Lung (tissue), 12 donors: ENCODE results near the gene MOGAT1. TPM values are rescaled to one million over a fixed set of nuclear protein-coding genes. Genes with fewer than 3 reads are reported as not detected.

Experiments used
- ATAC-seq: fragments of 200-7000 bp; cut with Tn5 transposase; one replicate; pipeline ENCODE4 v1.9.1; 2020; ENCODE audit warnings: moderate number of reproducible peaks; ENCODE audit not compliant: insufficient read depth, low FRiP score
- DNase-seq, 3 donors: peaks; one replicate each; pipeline ENCODE4 v3.0.0-alpha.2; 2013 to 2017
- H3K27ac ChIP-seq, 2 donors: one replicate each; pipeline ENCODE4 v1.5.1; 2013; ENCODE audit warnings: mild to moderate bottlenecking in 2 of 2, moderate library complexity in 2 of 2, control low read depth in 1 of 2, inconsistent platforms in 1 of 2, low read depth in 1 of 2, low read length in 1 of 2
- H3K27me3 ChIP-seq, 3 donors: one replicate each; pipeline ENCODE4 v1.5.1; 2013; ENCODE audit warnings: low read length in 2 of 3; ENCODE audit not compliant: control insufficient read depth in 3 of 3, insufficient read depth in 3 of 3
- H3K36me3 ChIP-seq, 4 donors: one replicate each; pipeline ENCODE4 v1.5.1; 2013; ENCODE audit warnings: low read length in 4 of 4, mild to moderate bottlenecking in 1 of 4, moderate library complexity in 1 of 4; ENCODE audit not compliant: control insufficient read depth in 4 of 4, insufficient read depth in 4 of 4
- H3K4me1 ChIP-seq, 5 donors: one replicate each; pipeline ENCODE4 v1.5.1; 2013; ENCODE audit warnings: low read length in 5 of 5, mild to moderate bottlenecking in 2 of 5, moderate library complexity in 1 of 5; ENCODE audit not compliant: control insufficient read depth in 5 of 5, insufficient read depth in 5 of 5
- H3K4me3 ChIP-seq: one replicate; pipeline ENCODE4 v1.5.1; 2013; ENCODE audit warnings: mild to moderate bottlenecking, control low read depth, moderate library complexity
- H3K9ac ChIP-seq, 2 donors: one replicate each; pipeline ENCODE4 v1.5.1; 2013; ENCODE audit warnings: low read length in 2 of 2, control low read depth in 1 of 2; ENCODE audit not compliant: insufficient read depth in 1 of 2
- H3K9me3 ChIP-seq, 4 donors: one replicate each; pipeline ENCODE4 v1.5.1; 2013; ENCODE audit warnings: low read length in 3 of 4, mild to moderate bottlenecking in 1 of 4, moderate library complexity in 1 of 4; ENCODE audit not compliant: control insufficient read depth in 4 of 4, insufficient read depth in 3 of 4
- CTCF ChIP-seq: IDR thresholded peaks from 2 replicates; pipeline ENCODE4 v1.5.1; 2012; ENCODE audit warnings: mild to moderate bottlenecking; ENCODE audit errors: control extremely low read depth, extremely low read depth
- WGBS, 2 donors: extraction: QIAGEN DNeasy Blood & Tissue Kit; methylation state at CpG; one replicate each; pipeline ENCODE4 v1.1.7; 2013; 5-methylcytosine and 5-hydroxymethylcytosine counted together
- polyA plus RNA-seq, 2 donors: library from polyadenylated mRNA; stranded (reverse); fragments of 200-250 nt; gene quantifications; one replicate each; pipeline ENCODE4 v1.2.1, GENCODE V29; 2013
- total RNA-seq, 2 donors: library from RNA; depleted of rRNA in 1 of 2; stranded (reverse); fragments of >200 nt in 1 of 2; gene quantifications; one replicate each; pipeline ENCODE4 v1.2.1, GENCODE V29; 2014 to 2021
- donor health status: control.
- donor health status: control.
- donor health status: Bipolar disorder and iron deficiency.
- donor health status: healthy.
- donor health status: DM: yes; HTN: yes; CAD: no.

The MOGAT1 gene
- total and polyA plus RNA-seq, 4 donors: 0.08 to 1.7 (median 0.18) TPM; not detected in 1

DNA sequence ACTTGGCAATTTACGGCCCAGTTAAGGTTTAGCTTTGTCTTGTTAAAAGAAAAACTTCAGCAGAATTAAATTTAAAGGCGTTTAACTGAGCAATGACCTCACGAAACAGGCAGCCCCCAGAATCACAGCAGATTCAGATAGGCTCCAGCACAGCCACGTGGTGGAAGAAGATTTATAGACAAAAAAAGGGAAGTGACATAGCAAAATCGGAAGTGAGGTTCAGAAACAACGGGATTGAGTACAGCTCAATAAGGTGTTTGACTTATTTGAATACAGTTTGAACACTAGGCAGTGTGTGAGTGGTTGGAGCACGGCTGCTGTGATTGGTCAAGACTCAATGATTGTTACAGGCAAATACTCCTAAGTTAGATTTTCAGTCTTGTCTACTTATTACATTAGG lies 79.8 kb downstream of the MOGAT1 start:
- ATAC-seq (no peak), DNase-seq (no peak)
- Histone ChIP-seq H3K27me3 (no peaks in the 10 kb centered on the region), H3K9ac (no peak overlapping the region), H3K36me3 (no peaks in the 10 kb centered on the region), H3K9me3 (no peaks in the 10 kb centered on the region), H3K27ac (no peak overlapping the region), H3K4me1 (peaks cover 4 to 14% (median 8%) of the 10 kb centered on the region in 5 donors), H3K4me3 (no peak overlapping the region)
- WGBS, 2 donors: 60 to 84% methylated on average over 7 of the region's 7 CpGs
- no peak for TF ChIP-seq CTCF

GRCh38 chr2:222751821-222752719 lies 80.6 kb downstream of the MOGAT1 start:
- H3K9ac ChIP-seq: no peak overlapping the region
- no peak overlapping the region for H3K4me3 ChIP-seq
- no peaks in the 10 kb centered on the region for H3K9me3 ChIP-seq
- no peaks in the 10 kb centered on the region for H3K36me3 ChIP-seq
- WGBS, 2 donors: 77 to 82% methylated on average over 13 of the region's 13 CpGs
- no peak for TF ChIP-seq CTCF
- peaks cover 0 to 11% (median 7%) of the 10 kb centered on the region in 5 donors for H3K4me1 ChIP-seq
- no peak for ATAC-seq
- no peak overlapping the region for H3K27ac ChIP-seq
- DNase-seq: no peak
- H3K27me3 ChIP-seq: no peaks in the 10 kb centered on the region

GRCh38 chr2:222752746-222753145 lies 81.3 kb downstream of the MOGAT1 start:
- Histone ChIP-seq H3K4me1 (peaks cover 0 to 11% (median 7%) of the 10 kb centered on the region in 5 donors), H3K9me3 (no peaks in the 10 kb centered on the region), H3K9ac (no peak overlapping the region), H3K27ac (peak overlapping the region in 1 of 2 donors; percentile 56), H3K36me3 (no peaks in the 10 kb centered on the region), H3K27me3 (no peaks in the 10 kb centered on the region), H3K4me3 (no peak overlapping the region)
- WGBS, 2 donors: 92 to 95% methylated on average over 5 of the region's 5 CpGs
- DNase-seq (no peak), ATAC-seq (no peak)
- TF ChIP-seq CTCF: no peak
